Measurements from ENCODE around the gene LAMB4.

GRCh38 chr7:108004220-108005142 lies 125.7 kb downstream of the LAMB4 start:
- TF ChIP-seq CTCF (IDR thresholded peaks at IDR 0.05): no peak
- peak in 2 of 3 donors; percentile 56 to 65 for TF ChIP-seq POLR2A (IDR thresholded peaks at IDR 0.05)

All from body of pancreas (tissue), 4 donors.